IPS-NIHi7 (cell line): ENCODE results near the gene SLC7A4.
"Not testable (repeated sequence)": the region's sequence is repeated elsewhere in the genome, so short reads cannot be mapped to it uniquely, and the experiment has no call there.

Experiments
- DNase-seq: peaks from one replicate; pipeline ENCODE4 v3.0.0; 2012; ENCODE audit warnings: mixed read lengths; ENCODE audit errors: extremely low spot score

SLC7A4 gene

DNA sequence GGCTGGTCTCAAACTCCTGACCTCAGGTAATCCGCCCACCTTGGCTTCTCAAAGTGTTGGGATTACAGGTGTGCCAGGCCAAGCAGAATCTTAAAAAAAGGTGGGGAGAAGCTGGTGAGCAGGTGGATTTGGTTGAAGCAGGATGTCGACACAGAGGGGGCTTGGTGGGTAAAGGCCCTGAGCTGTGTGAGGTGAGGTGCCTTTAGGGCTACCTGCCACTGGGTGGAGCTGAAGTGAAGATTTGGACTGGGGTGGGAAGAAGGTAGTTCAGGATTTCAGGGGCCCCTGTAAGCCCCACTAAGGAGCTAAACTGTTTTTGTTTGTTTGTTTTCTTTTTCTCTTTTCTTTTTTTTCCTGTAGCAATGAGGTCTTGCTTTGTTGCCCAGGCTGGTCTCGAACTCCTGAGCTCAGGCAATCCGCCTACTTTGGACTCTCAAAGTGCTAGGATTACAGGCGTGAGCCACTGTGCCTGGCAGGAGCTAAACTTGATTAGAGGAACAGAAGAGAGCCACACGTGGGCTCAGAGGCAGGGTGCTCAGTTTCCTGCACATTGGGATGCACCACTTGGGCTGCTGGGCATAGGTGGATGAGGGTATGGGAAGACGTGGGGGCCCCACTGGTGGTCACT, 11.4 kb downstream of the SLC7A4 start:
- DNase-seq = peak; percentile 84

DNA sequence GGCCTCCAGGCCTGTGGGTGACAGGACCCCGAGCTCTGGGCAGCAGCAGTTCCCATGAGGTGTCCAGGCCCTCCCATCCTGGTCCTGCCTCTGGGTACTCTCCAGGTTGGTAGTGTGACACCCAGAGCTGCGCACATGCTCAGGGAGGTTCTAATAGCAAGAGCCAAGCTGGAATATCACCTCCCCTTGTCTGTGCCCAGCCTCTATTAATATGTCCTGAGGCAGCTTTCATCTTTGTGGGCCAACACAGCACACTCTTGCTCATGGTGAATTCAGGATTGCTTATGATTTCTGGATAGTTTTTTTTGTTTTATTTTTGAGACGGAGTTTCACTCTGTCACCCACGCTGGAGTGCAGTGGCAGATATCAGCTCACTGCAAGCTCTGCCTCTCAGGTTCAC, 14.0 kb downstream of the SLC7A4 start:
- DNase-seq = no peak

DNA sequence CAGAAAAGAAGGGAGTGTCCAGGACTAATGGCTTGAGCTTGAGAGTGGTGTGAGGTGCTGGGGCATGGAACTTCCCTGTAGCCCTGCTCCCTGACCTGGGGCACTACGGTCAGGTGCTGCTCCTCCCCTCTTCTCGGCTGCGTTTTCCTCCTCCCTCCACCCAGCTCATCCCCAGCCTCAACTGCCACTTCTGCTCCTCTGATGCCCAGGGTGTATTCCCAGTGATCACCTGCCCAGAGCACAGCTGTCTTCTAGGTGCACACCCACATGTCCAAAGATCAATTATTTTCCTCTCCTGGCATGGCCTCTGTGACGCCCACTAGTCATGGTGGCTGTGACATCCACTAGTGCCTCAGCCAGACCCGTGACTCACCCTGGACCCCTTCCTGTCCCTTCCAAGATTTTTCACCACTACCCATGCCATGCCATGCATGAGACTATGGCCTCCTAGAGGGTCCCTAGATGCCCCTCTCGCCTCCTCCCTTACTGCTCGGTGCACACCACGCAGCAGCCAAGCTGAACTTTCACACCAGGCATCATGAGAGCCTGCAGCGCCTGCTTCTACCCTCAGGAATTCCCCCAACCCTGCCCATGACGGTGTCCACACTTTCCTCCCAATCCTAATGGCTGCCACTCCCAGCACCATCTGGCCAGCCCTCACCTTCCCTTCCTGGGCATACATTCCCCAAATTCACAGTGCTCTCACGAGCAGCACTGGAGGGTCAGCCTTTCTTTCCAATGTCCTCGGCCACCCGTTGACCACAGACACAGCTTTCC, 15.5 kb downstream of the SLC7A4 start:
- DNase-seq = no peak

DNA sequence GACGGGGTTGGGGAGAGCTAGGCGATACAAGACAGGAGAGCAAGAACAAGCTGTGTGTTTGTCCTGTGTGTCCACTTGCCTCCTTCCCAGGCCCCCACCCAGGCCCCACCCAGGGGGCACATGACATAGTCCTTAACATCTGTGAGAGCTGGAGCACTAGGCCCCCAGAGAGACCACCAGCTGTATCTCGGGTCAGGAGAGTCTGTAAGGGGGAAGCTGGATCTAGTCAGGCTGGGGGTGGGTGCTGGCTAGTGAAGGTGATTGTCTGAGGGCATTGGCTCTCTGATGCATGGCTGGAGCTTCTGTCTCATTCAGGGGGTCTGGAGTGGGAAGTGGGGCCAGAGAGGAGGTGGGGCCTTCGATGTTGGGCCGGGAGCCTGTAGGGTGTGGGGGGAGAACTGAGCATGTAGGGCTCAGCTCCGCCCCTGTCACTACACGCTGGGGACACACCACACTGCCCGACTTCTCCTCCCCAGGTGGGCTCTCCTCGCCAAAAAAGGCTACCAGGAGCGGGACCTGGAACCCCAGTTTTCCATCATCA, 16.8 kb downstream of the SLC7A4 start:
- no peak for DNase-seq

DNA sequence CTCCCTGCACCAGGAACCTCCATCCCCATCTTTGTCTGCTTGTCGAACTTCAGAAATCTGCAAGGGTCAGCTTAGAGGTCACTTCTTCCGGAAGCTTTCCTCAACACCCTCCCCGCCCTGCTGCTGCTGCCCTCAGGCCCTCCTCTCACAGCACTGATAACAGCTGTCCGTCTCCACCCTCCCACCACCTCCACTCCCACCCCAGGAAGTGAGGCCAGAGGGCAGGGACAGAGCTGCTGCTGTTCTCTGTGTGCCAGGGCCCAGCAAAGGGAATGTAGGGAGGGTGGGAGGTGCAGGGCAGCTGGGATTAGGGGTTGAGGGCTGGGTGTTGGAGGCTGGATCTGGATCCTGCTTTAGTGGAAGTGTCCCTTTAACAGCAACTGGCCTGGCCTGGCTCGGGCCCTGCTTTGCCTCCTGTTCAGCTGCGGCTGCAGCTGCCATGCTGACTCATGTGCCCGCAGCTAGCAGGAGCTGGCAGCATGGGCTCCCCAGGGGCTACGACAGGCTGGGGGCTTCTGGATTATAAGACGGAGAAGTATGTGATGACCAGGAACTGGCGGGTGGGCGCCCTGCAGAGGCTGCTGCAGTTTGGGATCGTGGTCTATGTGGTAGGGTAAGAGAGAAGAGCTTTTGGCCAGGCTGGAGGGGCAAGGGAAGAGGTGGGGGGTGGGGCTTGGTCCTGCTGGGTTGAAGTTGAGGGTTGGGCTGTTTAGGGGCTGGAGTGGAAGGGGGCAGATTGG, 17.5 kb downstream of the SLC7A4 start, which contains the start of gene P2RX6:
Gene P2RX6 (plus strand): TSS at position 440 of the 740 bp plus-strand sequence. CDS start 10 bp downstream, at position 450.
- peak; percentile 53 for DNase-seq

DNA sequence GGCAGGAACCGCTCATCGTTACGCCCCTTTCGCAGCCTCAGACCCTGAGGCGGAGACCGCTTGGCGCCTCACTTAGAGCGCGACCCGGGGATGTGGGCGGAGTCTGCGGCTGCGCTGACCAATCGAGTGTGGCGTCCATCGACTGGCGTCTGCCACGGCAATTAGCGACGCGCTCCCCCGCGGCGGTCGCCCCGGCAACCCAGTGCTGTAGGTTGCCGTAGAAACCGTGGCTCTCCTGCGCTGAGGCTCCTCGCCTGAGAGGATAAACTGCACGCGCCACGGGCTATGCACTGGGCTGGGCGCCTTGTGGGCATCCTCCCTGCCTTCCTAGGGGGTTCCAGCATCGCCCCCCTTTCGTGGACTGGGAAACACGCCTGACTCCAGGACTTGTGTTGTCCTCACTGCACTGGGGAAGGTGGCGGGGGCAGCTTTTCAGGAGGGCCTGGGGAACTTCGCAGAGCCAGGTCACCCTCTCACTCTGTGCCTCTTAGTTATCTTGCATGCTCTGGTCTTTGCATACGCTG, 18.1 kb downstream of the SLC7A4 start:
- DNase-seq = peak; percentile 98

DNA sequence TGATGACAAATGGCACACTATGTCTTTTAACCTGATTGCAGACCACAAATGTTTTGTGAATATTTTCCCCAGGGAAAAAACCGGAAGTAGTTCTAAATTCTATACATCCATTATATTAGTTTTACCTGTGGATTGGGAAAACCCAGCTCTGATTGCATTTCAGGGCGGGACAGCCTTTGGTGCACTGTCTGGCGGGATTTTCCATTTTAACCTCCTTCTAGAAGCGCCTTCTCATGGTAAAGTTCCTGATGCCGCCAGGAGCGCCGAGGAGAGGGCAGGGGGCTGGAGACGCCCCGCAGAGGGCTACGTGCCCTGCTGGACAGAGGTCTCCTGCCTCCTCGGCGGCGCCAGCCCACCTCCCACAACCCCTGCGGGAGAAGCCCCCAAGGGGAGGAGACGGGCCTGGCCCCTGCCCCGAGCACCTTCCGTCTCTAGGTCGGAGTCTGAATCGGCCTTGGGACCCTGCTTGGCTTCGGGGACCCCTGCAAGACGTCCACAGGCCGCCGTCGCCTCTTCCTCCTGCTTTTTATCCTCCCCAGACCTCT, 18.6 kb downstream of the SLC7A4 start:
- no peak for DNase-seq

DNA sequence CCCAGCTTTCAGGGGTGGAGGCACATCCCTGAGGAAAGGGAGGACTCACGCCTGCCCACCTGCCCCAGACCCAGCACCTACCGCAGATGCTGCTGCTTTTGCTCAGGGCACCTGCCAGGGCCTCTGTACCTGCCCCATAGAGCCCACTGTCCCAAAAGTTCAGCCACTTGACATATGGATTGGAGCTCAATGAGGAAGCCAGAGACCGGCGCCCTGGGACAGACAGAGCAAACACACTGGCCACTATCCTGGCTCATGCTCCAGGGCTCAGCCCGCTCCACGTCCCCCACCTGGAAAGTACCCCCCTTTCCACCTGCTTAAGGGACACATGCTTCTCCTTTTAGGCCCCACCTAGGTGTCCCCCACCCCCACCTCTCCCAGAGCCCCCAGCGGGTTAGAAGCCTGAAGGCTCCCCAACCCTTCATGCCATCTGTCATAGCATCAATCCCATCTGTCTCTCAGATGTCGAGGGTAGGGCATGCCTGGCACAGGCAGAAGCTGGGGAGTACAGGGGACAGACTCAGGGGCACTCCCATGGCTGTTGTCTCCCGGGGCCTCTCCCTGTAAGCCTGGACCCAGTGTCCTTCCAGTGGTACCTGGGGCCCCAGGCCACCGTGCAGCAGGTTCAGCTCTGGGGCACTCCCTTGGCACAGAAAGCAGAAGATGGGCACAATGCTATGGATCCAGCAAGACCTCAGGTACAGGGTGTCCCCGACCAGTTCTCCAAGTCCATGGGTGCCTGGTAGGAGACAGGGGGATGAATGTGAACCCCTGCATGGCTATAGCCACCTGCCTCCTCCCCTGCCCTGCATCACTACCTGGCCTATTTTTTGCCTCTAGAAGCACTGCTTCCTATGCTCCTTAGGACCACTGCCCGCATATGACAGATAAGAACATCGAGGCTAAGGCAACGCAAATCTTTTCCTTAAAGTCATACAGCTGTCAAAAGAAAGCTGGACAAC, 19.6 kb downstream of the SLC7A4 start:
- no peak for DNase-seq

DNA sequence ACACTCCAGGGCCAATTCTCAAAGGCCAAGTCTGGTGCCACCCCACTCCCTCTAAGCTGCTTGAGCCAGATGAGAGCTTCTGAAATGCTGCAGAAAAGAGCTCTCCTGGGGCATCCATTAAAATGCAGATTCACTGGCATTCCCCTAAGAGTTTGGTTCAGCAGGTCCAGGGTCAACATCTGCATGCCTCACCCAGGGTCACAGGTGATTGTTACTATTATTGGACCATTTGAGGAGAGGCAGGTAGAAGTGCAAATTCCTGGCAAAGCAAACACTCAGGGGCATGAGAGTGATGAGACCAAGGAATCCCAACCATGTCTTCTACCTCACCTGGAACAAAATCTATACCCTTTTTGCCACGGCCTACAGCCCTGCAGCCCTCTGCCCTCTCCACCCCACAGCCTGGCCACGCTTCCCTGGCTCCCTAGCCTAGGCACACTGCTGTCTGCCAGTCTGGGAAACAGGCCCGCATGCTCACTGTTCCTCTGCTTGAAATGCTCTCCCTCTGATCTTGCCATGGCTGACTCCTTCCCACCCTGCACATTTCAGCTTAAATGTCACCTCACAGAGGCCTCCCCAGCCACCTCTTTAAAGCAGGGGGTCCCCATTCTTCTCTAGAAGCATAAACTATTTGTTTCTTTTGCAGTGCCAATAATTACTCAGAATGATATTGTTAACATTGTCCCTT, 21.8 kb downstream of the SLC7A4 start:
- DNase-seq = no peak

DNA sequence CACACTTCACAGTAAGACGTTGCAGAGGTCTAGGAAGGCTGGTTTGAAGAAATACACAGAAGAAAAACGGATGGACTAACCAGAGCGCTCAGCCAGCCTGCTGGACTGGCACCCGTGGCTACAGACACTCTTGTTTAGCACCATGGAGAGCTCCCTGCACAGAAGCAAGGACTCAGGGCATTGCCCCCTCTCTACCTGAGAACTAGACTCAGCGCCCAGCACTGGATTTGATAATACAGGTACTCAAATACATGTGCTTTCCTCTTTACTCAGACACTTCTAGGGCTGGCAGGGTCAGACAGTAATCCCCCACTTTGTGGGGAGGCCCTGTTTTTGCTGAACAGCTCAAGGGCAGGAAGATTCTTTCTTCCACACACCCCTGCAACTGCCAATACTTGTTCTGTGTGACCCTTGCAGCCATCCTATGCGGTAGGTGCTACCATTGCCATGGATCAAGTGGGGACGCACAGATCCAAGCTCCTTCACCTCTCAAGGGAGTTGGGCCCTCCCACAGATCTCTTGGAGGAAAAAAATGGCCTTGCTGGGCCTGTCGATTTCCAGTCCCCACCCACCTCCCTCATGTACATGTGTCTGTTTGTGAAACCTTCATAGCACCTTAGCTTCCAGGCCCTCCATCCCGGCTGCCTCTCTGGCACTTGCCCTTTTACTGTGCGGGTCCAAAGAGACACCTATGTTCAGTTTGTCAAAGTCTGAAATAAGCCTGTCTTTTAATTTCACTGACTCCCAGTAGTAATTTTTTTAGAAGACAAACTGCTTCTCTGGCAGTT, 22.5 kb downstream of the SLC7A4 start:
- DNase-seq = peak; percentile 77

DNA sequence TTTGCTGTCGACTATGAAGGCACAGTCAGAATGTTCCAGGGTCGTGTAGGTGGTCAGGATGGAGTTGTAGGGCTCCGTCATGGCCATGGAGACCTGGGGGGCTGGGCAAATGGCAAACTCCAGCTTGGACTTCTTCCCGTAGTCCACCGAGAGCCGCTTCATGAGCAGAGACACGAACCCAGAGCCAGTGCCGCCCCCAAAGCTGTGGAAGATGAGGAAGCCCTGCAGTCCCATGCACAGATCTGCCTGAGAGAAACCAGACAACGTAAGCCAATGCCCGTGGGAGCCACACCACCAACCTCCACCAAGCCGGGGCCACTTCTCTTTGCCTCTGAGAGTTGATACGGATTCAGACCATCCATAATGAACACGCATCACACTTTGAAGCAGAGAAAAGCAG, 23.2 kb downstream of the SLC7A4 start:
- DNase-seq = not testable (repeated sequence)

DNA sequence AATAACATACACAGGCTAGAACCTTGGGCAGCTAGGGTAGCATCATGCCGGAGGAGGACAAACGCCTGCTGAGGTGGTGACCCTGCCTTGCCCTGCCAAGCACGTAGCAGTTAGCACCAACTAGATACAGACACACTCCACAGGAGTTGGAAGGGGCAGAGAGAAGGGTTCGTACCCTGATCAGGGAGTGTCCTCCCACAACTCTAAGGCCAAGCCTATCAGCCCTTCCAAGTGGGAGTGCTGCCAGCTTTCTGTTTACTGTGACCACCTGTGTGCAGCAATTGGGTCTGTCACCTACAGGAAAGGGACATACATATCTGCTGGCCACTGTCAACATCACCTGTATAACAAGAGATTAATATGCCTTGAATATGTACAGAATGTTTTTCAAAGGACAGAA, 28.6 kb downstream of the SLC7A4 start:
- no peak for DNase-seq

DNA sequence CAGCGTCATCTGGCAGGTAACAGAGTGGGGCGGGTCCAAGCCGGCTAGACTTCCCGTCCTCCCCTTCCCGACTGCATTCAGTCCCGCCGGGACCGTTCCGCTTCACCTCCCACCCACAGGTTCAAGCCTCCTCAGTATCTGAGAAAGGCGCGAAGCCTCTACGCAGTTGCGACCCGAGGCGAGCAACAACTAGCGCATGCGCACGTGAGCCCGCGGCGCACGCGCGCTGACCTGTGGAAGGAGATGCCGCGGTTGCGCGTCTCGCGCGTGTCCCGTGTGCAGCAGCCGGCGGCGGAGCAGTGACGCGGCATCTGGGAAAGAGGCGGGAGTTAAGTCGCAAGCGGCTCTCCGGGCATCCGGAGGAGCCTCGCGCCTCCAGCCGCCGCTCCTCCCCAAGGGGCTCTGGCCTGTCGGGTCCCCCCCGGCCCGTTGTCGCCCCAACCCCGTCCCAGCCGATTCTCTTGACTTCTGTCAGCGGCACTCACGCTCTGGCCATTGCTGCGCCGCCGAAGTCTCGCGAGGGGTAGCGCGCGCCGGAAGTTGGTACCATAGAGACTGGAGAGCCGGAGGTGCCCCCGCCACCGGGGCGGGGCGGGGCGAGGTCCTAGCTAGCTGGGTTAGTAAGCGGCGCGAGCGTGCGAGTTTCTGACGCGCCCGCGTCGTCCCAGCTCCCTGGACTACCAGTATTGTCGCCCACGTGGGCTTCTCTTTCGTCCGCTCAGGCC, 30.6 kb downstream of the SLC7A4 start, which contains the start of gene THAP7:
Gene THAP7 (minus strand): TSS at position 518 of the 725 bp plus-strand sequence. CDS start 207 bp downstream, at position 311.
- peak; percentile 94 for DNase-seq

DNA sequence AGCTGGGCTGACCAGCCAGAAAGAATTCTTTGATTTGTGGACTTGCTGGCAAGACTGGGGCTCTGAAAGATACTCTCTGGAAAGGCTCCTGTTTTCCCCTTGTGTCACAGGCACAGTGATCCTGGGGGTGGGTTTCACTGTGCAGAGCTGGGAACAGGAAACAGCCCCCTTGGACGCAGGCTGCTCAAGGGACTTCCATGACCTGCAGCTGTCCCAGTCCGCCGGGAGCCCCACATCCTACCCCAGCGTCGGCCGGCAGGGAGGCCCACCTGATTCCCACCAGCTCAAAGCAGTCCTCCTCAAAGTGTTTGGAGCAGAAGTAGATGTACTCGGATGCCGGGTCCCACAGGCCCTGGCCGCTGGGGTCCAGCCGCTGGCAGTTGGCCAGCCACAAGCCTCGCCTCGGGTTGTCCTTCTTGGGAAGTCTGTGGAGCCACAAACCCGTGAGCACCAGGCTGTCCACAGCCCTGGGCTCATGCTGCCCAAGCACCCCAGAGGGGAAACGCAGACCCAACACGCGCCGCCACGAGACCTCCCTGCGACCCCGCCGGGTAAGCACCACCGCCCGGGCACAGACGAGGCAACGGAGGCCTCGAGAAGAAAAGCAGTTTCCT, 31.3 kb downstream of the SLC7A4 start:
- DNase-seq = no peak

DNA sequence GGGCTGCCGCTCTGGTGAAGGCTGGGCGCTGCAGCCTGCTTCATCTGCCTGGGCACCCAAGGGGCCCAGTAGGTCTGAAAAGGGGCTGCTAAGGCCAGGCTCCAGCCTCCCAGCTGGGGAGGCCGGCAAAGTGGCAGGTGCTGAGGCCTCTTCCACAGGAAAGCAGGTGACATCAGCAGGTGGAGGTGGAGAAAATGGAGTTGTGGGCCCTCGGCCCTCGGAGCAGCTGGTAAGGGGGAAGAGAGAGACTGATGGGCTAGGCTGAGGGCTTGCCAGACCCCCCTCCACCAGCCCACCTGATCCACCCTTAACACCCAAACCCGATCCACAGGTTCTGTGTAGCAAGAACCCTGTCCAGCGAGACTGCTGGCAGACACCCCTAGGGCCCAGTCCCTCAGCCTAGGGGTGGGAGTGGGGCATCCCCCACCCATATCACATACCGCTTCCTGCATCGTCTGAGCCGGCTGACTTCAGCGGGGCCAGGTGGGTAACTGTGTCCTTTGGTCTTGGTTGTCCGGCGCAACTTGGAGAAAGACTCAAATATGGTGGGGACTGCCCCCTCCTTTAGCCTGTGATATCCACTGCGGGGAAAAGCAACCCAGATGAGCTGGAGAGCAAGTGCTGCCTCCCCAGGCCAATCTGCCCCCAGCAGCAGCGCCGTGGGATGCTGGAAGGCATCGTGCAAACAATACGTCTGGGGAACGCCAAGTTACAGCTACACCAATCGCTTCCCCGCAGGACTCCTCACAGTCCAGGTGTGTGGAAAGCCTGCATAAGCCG, 32.0 kb downstream of the SLC7A4 start:
- DNase-seq = no peak

DNA sequence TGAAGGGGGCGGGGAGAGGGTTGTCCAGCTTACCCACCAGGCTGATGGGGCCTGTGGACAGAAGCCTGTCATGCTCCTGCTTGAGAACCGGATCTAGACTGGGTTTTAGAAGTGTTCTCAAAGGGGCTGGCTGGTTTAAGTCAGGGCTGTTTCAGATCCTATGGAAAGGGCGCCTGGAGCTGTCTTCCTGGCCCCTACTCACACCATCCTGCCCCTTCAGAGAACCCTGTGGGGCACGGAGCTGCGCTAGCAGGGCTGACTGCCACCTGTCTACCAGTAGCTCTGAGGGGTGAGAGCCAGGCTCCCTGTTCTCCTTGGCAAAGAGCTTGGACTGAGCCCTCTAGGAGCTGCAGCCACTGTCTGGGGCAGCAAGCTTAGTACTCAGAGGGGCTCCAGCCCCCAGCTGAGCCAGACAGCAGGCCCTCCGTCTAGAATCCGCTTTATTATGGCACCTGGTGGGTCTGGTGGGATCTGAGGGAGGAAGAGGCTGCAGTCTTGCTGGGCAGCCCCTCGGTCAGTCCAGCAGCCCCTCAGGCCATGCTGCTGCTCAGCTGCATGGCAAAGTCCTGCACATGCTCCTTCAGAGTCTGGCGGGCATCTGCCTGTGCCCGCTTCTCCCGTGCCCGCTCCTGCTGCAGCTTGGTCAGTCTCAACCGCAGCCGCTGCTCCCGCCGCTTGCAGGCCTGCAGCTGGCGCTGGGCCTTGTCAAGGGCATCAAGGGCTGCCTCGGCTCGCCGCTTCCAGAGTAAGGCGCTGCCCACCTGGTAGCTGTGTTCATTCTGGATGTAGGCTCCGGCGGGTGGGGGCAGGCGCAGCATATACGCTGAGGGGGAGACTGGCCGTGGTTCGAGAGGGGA, 32.8 kb downstream of the SLC7A4 start:
- no peak for DNase-seq
